ENCODE data around the gene SPON1.
"Not testable (repeated sequence)": the region's sequence is repeated elsewhere in the genome, so short reads cannot be mapped to it uniquely, and the experiment has no call there.

The SPON1 gene

GRCh38 chr11:14090631-14091030 is 128.1 kb downstream of the SPON1 start:
- not testable (repeated sequence) for DNase-seq

DNA sequence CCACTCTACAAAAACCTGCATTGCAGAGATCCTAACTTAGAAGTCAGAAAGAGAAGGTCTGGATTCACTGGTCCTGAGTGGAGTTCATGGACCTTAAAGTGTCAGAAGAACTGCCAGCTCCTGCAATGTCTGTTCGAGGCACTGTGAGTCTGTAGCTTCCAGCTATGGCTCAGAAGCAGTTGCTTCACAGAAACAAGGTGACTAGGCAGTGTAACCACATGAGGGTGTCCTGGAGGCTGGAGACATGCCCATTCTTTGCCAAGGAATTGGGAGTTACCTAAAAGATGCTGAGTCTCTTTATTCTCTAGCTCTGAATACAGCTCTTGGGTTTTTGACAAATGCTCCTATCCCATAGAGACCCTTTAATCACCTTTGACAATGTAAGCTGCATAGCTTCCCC is 130.5 kb downstream of the SPON1 start:
- no peak for DNase-seq

GRCh38 chr11:14094481-14095037 is 132.0 kb downstream of the SPON1 start:
- no peak for DNase-seq

DNA sequence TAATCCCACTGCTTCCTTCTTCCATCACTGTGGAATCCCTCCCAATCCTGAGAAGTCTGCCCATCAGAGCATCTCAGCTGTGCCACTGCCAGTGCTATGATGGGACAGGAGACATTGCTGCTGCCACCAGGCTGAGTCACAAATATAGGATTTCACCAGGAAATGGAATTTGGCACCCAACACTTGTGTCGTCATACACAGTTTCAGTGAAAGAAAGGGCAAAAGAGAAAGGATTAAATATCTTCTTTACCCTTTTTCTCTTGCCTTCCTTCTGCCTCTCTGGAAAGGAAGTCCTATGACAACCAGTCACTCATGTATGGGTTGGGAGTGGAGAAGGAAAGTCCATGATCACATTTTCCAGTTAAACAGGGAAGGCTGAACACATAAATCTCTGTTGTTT is 133.4 kb downstream of the SPON1 start:
- DNase-seq, result no peak

DNA sequence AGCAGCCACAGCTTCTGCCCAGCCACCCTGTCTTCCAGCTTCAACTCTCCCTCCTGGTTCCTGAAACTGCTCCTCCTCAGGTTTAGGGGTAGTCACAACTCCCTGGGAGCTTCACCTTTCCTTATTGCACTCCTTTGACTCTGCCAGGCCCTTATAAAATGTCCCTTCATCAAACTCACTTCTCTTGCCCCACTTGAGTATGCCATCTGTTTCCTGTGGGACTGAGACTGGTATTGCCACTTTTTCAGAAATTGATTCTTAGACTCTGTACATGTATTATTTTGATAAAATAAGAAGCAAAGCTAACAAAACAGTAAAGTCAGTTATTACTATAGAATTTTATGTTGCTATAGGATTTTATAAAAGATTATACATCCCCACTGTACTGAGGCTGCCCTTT is 134.1 kb downstream of the SPON1 start:
- no peak for DNase-seq

GRCh38 chr11:14101388-14101787 is 138.9 kb downstream of the SPON1 start:
- DNase-seq, result no peak

GRCh38 chr11:14102766-14103165 is 140.2 kb downstream of the SPON1 start:
- DNase-seq, result no peak

DNA sequence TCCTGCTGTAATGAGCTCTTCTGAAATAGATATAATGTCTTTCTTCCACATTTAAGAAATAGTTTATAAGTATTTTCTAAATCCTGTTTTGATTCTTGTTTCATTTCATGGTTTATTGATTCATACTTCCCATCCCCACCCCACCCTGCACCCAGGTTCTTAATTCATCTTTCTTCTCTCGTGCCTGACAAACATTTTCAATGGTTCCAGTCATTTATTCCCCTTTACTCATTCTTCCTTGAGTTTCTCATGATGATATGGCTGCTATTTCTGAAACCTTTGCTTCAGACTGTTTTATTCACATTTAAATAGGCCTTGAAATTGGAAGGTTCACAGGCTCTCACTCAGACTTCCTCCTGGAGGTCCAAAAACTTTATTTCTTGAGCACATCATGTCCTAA is 142.9 kb downstream of the SPON1 start:
- DNase-seq, result no peak

DNA sequence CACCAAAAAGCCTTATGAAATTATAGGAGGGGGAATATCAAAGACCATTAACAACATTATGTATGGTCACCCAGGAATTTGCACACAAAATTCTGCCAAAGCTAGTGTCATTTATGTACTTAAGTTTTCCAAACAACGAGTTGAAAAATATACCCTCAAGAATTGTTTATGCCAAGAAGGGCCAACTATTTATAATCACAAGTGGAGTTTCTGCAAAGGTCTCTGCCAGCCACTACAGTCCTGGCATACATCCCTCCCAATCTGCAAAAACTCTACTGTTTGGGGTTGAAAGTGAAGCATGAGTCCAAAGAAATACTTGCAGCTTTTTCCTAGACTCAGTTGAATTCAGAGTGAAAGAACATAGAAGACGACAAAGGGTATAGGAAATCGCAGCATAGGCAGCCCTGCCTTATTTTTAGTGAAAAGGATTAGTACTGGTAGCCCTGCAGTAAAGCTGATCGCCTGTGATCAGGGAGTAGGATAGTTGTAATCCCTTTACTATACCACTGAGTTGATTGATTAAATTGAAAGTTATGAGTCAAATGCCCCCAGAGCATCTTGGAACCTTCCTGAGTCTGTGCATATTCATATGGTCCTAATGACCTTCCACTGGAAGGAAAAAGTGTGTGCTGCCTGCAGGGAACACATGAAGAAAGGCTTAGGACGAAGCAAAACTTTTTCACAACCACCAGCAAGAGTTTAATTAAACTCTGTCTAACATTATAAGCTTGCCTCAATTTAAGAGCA is 144.0 kb downstream of the SPON1 start:
- DNase-seq, result no peak

DNA sequence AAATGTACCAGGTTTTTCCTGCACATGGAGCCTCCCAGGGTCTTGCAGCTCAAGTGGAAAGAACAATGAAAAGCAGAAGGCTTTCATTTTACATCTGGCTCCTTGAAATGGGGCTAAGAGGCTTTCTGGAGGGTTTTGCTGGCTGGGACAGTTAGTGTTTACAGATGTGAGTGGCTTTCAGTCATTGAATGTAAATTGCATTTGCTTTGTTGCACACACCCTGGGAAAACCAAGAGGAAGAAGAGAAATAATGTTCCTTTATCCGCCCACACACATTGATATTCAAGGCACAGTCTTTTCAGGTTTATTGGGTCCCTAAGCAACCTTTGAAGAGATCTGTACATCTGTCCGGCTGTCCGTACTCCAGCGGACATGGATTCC is 144.5 kb downstream of the SPON1 start:
- DNase-seq, result peak; percentile 54

DNA sequence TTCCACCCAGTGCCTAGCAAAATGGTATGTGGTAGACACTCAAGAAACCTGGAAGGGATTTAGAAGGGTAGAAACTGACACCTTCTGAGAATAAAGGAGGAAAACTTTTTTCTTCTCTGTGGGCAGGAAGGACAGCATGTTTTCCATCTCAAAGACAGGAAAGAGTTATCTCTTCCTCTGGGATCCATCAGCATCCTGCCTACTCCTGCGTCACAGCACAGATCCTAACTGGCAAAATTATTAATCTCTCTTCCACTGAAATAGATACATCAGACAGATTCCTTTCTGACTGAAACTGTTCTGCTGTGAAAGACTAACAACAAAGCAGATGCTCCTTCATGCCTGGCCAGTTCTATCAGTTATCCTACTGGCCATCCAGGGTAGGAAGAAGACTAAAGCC is 147.2 kb downstream of the SPON1 start:
- no peak for DNase-seq

DNA sequence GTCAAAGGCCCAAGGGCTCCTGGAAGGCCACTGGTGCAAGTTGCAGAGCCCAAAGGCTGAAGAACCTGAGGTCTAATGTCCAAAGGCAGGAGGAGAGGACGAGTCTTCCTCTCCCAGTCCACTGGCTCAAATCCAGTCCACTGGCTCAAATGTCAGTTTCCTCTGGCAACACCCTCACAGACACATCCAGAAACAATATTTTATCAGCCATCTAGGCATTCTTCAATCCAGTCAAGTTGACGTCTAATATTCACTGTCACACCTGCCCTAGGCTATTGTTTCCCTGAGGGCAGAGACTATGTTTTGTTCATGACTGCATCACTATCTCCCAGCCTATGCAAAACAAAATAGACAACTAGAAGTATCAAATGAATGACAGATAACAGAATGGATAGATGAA is 148.1 kb downstream of the SPON1 start:
- no peak for DNase-seq

DNA sequence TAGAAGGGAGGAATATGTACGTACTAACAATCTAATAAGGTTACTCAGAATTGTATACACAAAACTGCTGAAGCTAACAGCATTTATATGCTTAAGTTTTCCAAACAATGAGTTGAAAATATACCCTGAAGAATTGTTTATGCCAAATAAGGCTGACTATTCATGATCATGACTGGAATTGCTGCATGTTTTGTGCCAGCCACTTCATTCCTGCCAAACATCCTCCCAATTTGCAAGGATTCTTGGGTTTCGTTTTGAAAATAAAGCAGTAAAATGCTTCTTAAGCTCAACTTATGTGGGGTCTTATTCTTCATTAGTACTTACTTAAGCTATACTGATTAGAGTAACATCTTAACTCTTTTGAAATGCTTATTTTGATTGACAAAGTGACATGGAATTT is 149.0 kb downstream of the SPON1 start:
- no peak for DNase-seq

DNA sequence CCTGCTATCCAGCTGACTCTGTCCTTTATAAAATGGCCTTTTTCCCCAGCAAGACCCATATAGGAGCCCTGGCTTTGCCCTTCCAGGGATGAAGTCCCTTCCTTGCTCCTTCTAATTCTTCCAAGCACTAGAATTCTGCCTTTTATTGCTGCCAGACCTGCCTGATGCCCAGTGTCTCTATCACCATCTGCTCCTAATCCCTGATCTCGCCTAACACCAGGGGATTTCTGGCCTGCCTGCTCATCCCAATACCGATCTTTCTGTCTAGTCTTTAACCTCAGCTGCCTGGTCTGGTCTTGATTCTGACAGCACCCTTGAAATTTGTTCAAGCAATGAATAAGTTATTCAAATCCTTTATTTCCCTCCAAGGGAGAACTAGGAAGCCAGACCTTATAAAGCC is 150.2 kb downstream of the SPON1 start:
- no peak for DNase-seq

- no peak for DNase-seq
Measured at GRCh38 chr11:14114269-14114668, 151.7 kb downstream of the SPON1 start.

GRCh38 chr11:14114786-14115185 is 152.3 kb downstream of the SPON1 start:
- DNase-seq, result no peak

DNA sequence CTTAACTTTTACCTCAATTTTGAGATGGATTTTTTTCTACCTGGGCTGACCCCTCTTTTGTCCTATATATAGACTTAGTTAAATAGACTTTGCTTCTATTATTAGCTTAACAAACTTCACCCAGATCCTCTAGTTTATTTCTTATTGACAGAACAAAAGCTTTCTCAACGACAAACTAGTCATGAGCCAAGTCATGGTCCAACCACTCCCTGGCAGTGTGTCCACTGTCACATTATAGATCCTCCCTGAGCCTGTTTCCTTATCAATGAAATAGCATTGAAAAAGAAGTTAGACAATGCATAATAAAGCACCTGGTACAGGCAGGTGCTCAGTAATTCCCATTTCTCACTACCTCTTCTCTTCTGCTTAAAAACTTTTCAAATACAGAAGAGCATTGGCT is 155.1 kb downstream of the SPON1 start:
- no peak for DNase-seq

- DNase-seq, result peak; percentile 38
Measured at GRCh38 chr11:14118072-14118471, 155.5 kb downstream of the SPON1 start.

- no peak for DNase-seq
Measured at GRCh38 chr11:14119357-14119756, 156.8 kb downstream of the SPON1 start.

- DNase-seq, result no peak
Measured at GRCh38 chr11:14124350-14124749, 161.8 kb downstream of the SPON1 start.

DNA sequence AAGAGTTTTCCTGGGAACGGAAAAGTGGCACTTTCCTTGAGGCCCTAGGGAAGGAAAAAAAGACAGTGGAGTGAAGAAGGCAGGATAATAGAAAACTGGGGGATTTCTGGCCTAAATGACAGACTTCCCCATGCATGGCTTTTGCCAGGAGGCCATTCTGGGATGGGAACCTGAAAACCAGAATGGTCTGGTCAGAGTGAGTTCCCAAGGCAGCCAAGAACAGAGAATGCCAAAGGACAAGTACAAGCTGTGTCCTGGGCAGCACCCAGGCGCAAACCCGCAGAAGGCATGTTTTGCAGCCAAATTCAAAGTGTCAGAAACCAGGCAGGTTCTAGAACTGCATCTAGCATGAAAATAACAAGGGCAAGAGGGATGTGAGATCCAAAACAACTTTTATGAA is 162.4 kb downstream of the SPON1 start:
- no peak for DNase-seq

GRCh38 chr11:14125529-14125928 is 163.0 kb downstream of the SPON1 start:
- no peak for DNase-seq

GRCh38 chr11:14127679-14128078 is 165.2 kb downstream of the SPON1 start:
- no peak for DNase-seq

DNA sequence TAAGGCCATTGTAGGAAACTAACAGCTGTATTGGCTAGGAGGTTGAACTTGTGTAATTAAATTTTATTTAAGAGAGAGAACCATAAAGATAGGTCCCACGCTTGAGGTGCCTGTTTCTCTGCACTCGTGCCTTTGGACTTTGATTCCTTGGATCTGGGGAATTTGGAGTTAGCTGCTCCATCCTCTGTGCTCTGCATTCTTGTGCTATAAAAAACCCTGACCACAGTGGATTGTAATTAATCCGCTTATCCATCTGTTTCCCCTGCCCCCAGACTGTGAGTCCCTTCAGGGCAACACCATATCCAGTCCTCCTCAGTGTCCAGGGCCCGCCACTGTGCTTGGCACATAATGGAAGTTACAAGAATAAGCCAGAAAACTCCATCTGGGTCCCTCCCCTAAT is 169.8 kb downstream of the SPON1 start:
- DNase-seq, result no peak

GRCh38 chr11:14133381-14133780 is 170.9 kb downstream of the SPON1 start:
- DNase-seq, result no peak

Data from NCI-H187 treated with DMSO at 0.1 percent for 48 hours (cell line).